ENCODE data around the gene C19orf53. TPM values are rescaled to one million over a fixed set of nuclear protein-coding genes. Genes with fewer than 3 reads are reported as not detected.

Gene C19orf53
- total RNA-seq, 1 donor from 2014 or later: 163 TPM

- no peaks in the 10 kb centered on the region for H3K27me3 ChIP-seq
- no peak for TF ChIP-seq CTCF (IDR thresholded peaks at IDR 0.05)
- peaks cover 85 to 100% of the 10 kb centered on the region in 2 donors for H3K36me3 ChIP-seq
Observed at GRCh38 chr19:13757805-13758772, 16.2 kb upstream of the C19orf53 start.

GRCh38 chr19:13758795-13759194 lies 15.5 kb upstream of the C19orf53 start:
- Histone ChIP-seq H3K9me3 (no peaks in the 10 kb centered on the region), H3K4me3 (no peak overlapping the region), H3K27me3 (no peaks in the 10 kb centered on the region), H3K36me3 (peaks cover 84 to 96% of the 10 kb centered on the region in 2 donors), H3K27ac (no peak overlapping the region), H3K4me1 (peaks cover 0 to 2% of the 10 kb centered on the region in 2 donors)
- no peak for TF ChIP-seq CTCF (IDR thresholded peaks at IDR 0.05)
- intact Hi-C loops (cut with DNase I): no loop called here
- DNase-seq (ENCODE audit: low spot score in 2 of 2): no peak

More at GRCh38 chr19:13757805-13758772, 16.2 kb upstream of the C19orf53 start:
- intact Hi-C loops (cut with DNase I): no loop called here
- no peaks in the 10 kb centered on the region for H3K4me1 ChIP-seq
- H3K9me3 ChIP-seq: no peaks in the 10 kb centered on the region
- H3K4me3 ChIP-seq: no peak overlapping the region
- DNase-seq (ENCODE audit: low spot score in 2 of 2): no peak
- H3K27ac ChIP-seq: no peak overlapping the region

- H3K4me1 ChIP-seq: peaks cover 4 to 9% of the 10 kb centered on the region in 2 donors
- H3K27ac ChIP-seq: no peak overlapping the region
- intact Hi-C loops (cut with DNase I): no loop called here
- no peak for DNase-seq (ENCODE audit: low spot score in 2 of 2)
- no peaks in the 10 kb centered on the region for H3K9me3 ChIP-seq
- H3K36me3 ChIP-seq: peaks cover 59 to 70% of the 10 kb centered on the region in 2 donors
- no peak for TF ChIP-seq CTCF (IDR thresholded peaks at IDR 0.05)
- no peak overlapping the region for H3K4me3 ChIP-seq
- H3K27me3 ChIP-seq: no peaks in the 10 kb centered on the region
Observed at GRCh38 chr19:13761423-13761822, 12.8 kb upstream of the C19orf53 start.

GRCh38 chr19:13762635-13763235 lies 11.5 kb upstream of the C19orf53 start:
- intact Hi-C loops (cut with DNase I): no loop called here

GRCh38 chr19:13763265-13763664 lies 11.0 kb upstream of the C19orf53 start:
- H3K9me3 ChIP-seq: no peaks in the 10 kb centered on the region
- intact Hi-C loops (cut with DNase I): no loop called here
- no peak overlapping the region for H3K27ac ChIP-seq
- H3K27me3 ChIP-seq: no peaks in the 10 kb centered on the region
- H3K4me1 ChIP-seq: peaks cover 4 to 9% of the 10 kb centered on the region in 2 donors
- H3K36me3 ChIP-seq: peaks cover 44 to 56% of the 10 kb centered on the region in 2 donors
- H3K4me3 ChIP-seq: no peak overlapping the region
- TF ChIP-seq CTCF (IDR thresholded peaks at IDR 0.05): no peak
- no peak for DNase-seq (ENCODE audit: low spot score in 2 of 2)

More at GRCh38 chr19:13762635-13763235, 11.5 kb upstream of the C19orf53 start:
- Histone ChIP-seq H3K27me3 (no peaks in the 10 kb centered on the region), H3K9me3 (no peaks in the 10 kb centered on the region), H3K36me3 (peaks cover 46 to 57% of the 10 kb centered on the region in 2 donors), H3K27ac (no peak overlapping the region), H3K4me1 (peaks cover 4 to 9% of the 10 kb centered on the region in 2 donors), H3K4me3 (no peak overlapping the region)
- TF ChIP-seq CTCF (IDR thresholded peaks at IDR 0.05): no peak
- no peak for DNase-seq (ENCODE audit: low spot score in 2 of 2)

All from ascending aorta (tissue), 2 donors.